ENCODE data around the gene PWWP2B.

GRCh38 chr10:132386419-132386831, 10.6 kb upstream of the PWWP2B start:
- TF ChIP-seq CTCF (IDR thresholded peaks at IDR 0.05) (no peak), POLR2A (IDR thresholded peaks at IDR 0.05) (no peak)
